Trophoblast cell (in vitro differentiated cells and primary cell): ENCODE measurements around the gene PTPN3.
A peak's percentile ranks its signal among the peaks of the same experiment; 100 is the strongest.

Source experiments
- DNase-seq, 2 donors: peaks; one replicate each; pipeline ENCODE4 v3.0.0-alpha.2; 2016
- H2AFZ ChIP-seq: 2 replicates; pipeline ENCODE4 v1.6.1; 2013; ENCODE audit warnings: low read length, moderate library complexity, mild to moderate bottlenecking; ENCODE audit not compliant: insufficient read depth, poor library complexity
- H2AK5ac ChIP-seq: 2 replicates; pipeline ENCODE4 v1.6.1; 2013; ENCODE audit warnings: mild to moderate bottlenecking, low read length
- H2BK120ac ChIP-seq: 2 replicates; pipeline ENCODE4 v1.6.1; 2013; ENCODE audit warnings: low read length, mild to moderate bottlenecking, moderate library complexity; ENCODE audit not compliant: insufficient read depth, poor library complexity
- H2BK12ac ChIP-seq: 2 replicates; pipeline ENCODE4 v1.6.1; 2013; ENCODE audit warnings: mild to moderate bottlenecking, low read length, moderate library complexity
- H2BK5ac ChIP-seq: 2 replicates; pipeline ENCODE4 v1.6.1; 2013; ENCODE audit warnings: low read length, low read depth, moderate library complexity, mild to moderate bottlenecking; ENCODE audit not compliant: poor library complexity
- H3K14ac ChIP-seq: 2 replicates; pipeline ENCODE4 v1.6.1; 2013; ENCODE audit warnings: mild to moderate bottlenecking, low read length
- H3K18ac ChIP-seq: 2 replicates; pipeline ENCODE4 v1.6.1; 2013; ENCODE audit warnings: mild to moderate bottlenecking, low read length
- H3K23ac ChIP-seq: 2 replicates; pipeline ENCODE4 v1.6.1; 2013; ENCODE audit warnings: low read length
- H3K27ac ChIP-seq: 2 replicates; pipeline ENCODE4 v1.5.1; 2013; ENCODE audit warnings: low read depth, mild to moderate bottlenecking, inconsistent platforms, low read length, moderate library complexity
- H3K27me3 ChIP-seq: 2 replicates; pipeline ENCODE4 v1.6.1; 2013; ENCODE audit warnings: inconsistent platforms, mild to moderate bottlenecking, low read length, moderate library complexity; ENCODE audit not compliant: insufficient read depth
- H3K36me3 ChIP-seq, 2 experiments: 1 replicate in 1 of 2; 2 replicates in 1 of 2; pipeline ENCODE4 v1.6.1; 2013; ENCODE audit warnings: low read length in 2 of 2, mild to moderate bottlenecking in 2 of 2, moderate library complexity in 1 of 2; ENCODE audit not compliant: insufficient read depth in 2 of 2, control insufficient read depth in 1 of 2
- H3K4ac ChIP-seq: 2 replicates; pipeline ENCODE4 v1.6.1; 2013; ENCODE audit warnings: low read depth, mild to moderate bottlenecking, low read length, moderate library complexity
- H3K4me1 ChIP-seq, 2 experiments: 1 replicate in 1 of 2; 2 replicates in 1 of 2; pipeline ENCODE4 v1.6.1; 2013; ENCODE audit warnings: low read length in 2 of 2, mild to moderate bottlenecking in 2 of 2, moderate library complexity in 1 of 2; ENCODE audit not compliant: insufficient read depth in 2 of 2, control insufficient read depth in 1 of 2
- H3K4me2 ChIP-seq: 2 replicates; pipeline ENCODE4 v1.6.1; 2013; ENCODE audit warnings: inconsistent platforms, mild to moderate bottlenecking, low read length, moderate library complexity
- H3K4me3 ChIP-seq: 2 replicates; pipeline ENCODE4 v1.5.1; 2013; ENCODE audit warnings: mild to moderate bottlenecking, low read depth, low read length, inconsistent platforms
- H3K79me1 ChIP-seq: one replicate; pipeline ENCODE4 v1.6.1; 2013; ENCODE audit warnings: low read length
- H3K79me2 ChIP-seq: 2 replicates; pipeline ENCODE4 v1.6.1; 2013; ENCODE audit warnings: low read length, mild to moderate bottlenecking; ENCODE audit not compliant: control insufficient read depth, insufficient read depth, poor library complexity
- H3K9ac ChIP-seq: 2 replicates; pipeline ENCODE4 v1.6.1; 2013; ENCODE audit warnings: mild to moderate bottlenecking, low read length
- H3K9me3 ChIP-seq: 2 replicates; pipeline ENCODE4 v1.6.1; 2013; ENCODE audit warnings: low read depth, mild to moderate bottlenecking, control low read depth, inconsistent platforms, low read length; ENCODE audit not compliant: insufficient read depth
- H4K12ac ChIP-seq: 2 replicates; pipeline ENCODE4 v1.6.1; 2013; ENCODE audit warnings: low read depth, mild to moderate bottlenecking, low read length, moderate library complexity
- H4K8ac ChIP-seq: 2 replicates; pipeline ENCODE4 v1.6.1; 2013; ENCODE audit warnings: low read depth, mild to moderate bottlenecking, low read length, moderate library complexity
- H4K91ac ChIP-seq: one replicate; pipeline ENCODE4 v1.6.1; 2013; ENCODE audit warnings: low read depth, mild to moderate bottlenecking, low read length, moderate library complexity
- WGBS: extraction: QIAGEN DNeasy Blood & Tissue Kit; methylation state at CpG from one replicate; pipeline ENCODE4 v1.1.7; 2013; ENCODE audit warnings: missing lambda C conversion rate; ENCODE audit not compliant: insufficient read length, insufficient coverage; ENCODE audit errors: extremely low coverage; 5-methylcytosine and 5-hydroxymethylcytosine counted together

Gene PTPN3

DNA sequence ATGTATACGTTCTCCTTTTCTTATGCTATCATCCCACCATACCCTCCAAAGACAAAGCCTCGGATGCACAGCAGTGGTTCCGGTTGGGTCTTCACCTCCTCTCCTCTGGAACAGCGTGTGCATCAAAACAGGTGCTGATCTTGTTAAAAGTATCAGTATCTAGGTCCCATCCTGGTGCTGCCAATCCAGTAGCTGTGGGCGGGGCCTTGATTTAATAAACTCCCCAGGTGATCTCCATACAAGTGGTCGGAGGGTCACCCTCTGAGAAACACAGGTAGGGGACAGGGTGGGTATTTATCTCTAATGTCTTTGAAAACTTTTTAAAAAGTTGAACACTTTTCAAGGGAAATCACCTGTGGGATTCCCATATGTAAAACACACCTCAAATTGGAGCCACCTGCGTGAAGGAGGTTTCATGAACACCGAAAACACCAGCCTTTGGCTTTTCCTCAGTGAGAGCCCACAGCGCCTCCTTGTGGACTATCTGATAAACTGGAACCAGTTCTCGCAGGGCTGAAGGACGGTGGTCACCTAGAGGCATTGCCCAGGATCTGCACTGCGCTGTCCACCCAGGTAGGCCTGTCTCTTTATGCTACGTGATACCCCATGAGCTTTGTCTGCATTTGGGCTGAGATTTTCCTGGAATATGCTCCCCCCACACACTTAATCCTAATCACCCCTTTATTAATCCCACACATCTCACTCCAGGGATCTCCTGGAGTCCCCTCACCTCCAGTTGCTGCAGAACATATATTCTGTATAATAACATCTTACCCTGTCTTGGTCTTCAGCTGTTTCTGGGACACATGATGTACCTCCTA, 96.7 kb downstream of the PTPN3 start:
- Histone ChIP-seq H2BK5ac (no peak overlapping the region), H3K4me2 (no peak overlapping the region), H2BK120ac (no peak overlapping the region), H3K27me3 (no peaks in the 10 kb centered on the region), H4K91ac (no peak overlapping the region), H3K4ac (no peak overlapping the region), H3K4me1 (no peaks in the 10 kb centered on the region), H3K23ac (no peak overlapping the region), H3K9ac (no peak overlapping the region), H3K18ac (no peak overlapping the region), H3K9me3 (no peaks in the 10 kb centered on the region), H3K79me2 (no peaks in the 10 kb centered on the region), H4K8ac (no peak overlapping the region), H4K12ac (no peak overlapping the region), H3K79me1 (no peaks in the 10 kb centered on the region), H3K27ac (no peak overlapping the region), H3K36me3 (no peaks in the 10 kb centered on the region), H3K14ac (no peak overlapping the region), H2AFZ (no peak overlapping the region), H3K4me3 (no peak overlapping the region), H2BK12ac (no peak overlapping the region), H2AK5ac (no peak overlapping the region)
- peak; percentile 62 to 83 for DNase-seq
- WGBS: no CpG with 5 or more reads among the region's 13 CpGs

DNA sequence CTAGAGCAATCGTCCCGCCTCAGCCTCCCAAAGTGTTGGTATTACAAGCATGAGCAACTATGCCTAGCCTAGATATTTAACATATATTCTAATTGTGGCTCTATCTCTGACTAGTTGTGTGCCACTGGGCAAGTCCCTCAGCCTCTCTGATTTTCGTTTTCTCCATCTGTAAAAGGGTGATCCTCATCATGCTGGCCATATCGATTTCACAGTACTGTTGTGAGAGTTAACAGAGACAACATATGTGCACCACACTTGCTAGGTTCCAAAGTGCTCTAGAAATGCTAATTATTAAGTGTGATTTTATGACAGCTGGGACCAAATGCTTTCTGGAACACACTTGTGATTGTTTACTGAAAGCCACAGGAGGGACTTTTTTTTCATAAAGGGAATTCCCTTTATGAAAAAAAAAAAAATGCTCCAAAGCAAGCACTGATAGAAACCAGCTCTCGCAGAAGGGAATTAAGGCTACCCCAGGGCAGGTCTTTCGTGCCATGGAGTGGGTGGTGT, 98.8 kb downstream of the PTPN3 start:
- Histone ChIP-seq H3K79me1 (no peaks in the 10 kb centered on the region), H3K4ac (no peak overlapping the region), H3K4me3 (no peak overlapping the region), H3K18ac (no peak overlapping the region), H2AFZ (no peak overlapping the region), H3K4me1 (no peaks in the 10 kb centered on the region), H4K8ac (no peak overlapping the region), H3K4me2 (no peak overlapping the region), H4K12ac (no peak overlapping the region), H3K23ac (no peak overlapping the region), H3K9ac (no peak overlapping the region), H2BK120ac (no peak overlapping the region), H2BK5ac (no peak overlapping the region), H2BK12ac (no peak overlapping the region), H3K14ac (no peak overlapping the region), H2AK5ac (no peak overlapping the region), H3K79me2 (no peaks in the 10 kb centered on the region), H3K27me3 (no peaks in the 10 kb centered on the region), H3K9me3 (no peaks in the 10 kb centered on the region), H4K91ac (no peak overlapping the region), H3K36me3 (no peaks in the 10 kb centered on the region), H3K27ac (no peak overlapping the region)
- no CpG with 5 or more reads among the region's 6 CpGs for WGBS
- DNase-seq: no peak

DNA sequence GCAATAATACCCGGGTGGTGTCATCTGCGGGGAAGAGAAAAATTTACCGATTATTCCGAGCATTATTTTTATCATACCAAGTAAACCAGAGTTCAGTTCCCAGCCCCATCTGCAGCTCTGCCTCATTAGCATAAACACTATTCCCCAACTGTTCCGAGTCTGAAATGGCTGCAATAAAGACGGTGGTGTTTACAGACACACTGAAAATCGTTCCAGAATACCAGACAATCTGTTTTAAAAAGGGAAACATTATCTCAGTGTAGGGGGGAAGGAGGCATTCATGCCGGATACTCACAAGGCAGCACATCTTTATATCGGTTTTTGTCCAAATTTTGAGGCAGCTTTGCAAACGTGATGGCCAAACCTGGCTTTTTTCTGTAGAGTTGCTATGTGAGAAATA, 106.9 kb downstream of the PTPN3 start:
- Histone ChIP-seq H3K9ac (no peak overlapping the region), H3K14ac (no peak overlapping the region), H3K18ac (no peak overlapping the region), H3K23ac (no peak overlapping the region), H3K79me1 (peaks cover 2% of the 10 kb centered on the region), H3K4me2 (no peak overlapping the region), H3K36me3 (peaks cover 0 to 2% of the 10 kb centered on the region in 2 experiments), H2BK120ac (no peak overlapping the region), H3K4ac (no peak overlapping the region), H2AFZ (no peak overlapping the region), H3K79me2 (no peaks in the 10 kb centered on the region), H3K4me3 (no peak overlapping the region), H4K91ac (no peak overlapping the region), H4K8ac (no peak overlapping the region), H2BK12ac (no peak overlapping the region), H2AK5ac (no peak overlapping the region), H3K27me3 (no peaks in the 10 kb centered on the region), H3K4me1 (peaks cover 0 to 8% of the 10 kb centered on the region in 2 experiments), H3K9me3 (no peaks in the 10 kb centered on the region), H3K27ac (no peak overlapping the region), H2BK5ac (no peak overlapping the region), H4K12ac (no peak overlapping the region)
- WGBS: no CpG with 5 or more reads among the region's 10 CpGs
- DNase-seq: no peak

DNA sequence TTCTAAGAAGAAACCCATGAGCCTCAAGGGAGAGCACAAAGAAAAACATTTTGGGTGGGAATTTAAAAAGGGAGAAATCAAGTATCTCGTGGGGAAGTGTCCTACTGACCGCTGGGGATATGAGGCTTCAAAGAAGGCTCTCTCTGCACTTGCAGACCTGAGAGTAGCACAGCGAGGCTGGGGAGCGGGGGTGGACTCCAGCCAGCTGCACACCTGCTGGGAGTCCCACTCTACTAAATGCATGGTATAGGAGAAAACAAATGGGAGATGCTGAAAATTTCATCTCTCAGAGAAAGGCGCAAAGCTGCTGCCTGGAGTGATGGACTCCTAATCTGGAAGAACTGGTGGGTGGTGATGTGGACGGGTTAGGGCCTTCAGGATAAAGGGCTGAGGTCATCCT, 110.3 kb downstream of the PTPN3 start:
- H2AFZ ChIP-seq: no peak overlapping the region
- H3K14ac ChIP-seq: no peak overlapping the region
- H4K91ac ChIP-seq: no peak overlapping the region
- no peak overlapping the region for H4K12ac ChIP-seq
- no peak overlapping the region for H3K4ac ChIP-seq
- peaks cover 0 to 2% of the 10 kb centered on the region in 2 experiments for H3K36me3 ChIP-seq
- H3K27me3 ChIP-seq: no peaks in the 10 kb centered on the region
- H3K4me2 ChIP-seq: no peak overlapping the region
- no peak overlapping the region for H3K4me3 ChIP-seq
- H3K23ac ChIP-seq: no peak overlapping the region
- H2BK120ac ChIP-seq: no peak overlapping the region
- no CpG with 5 or more reads among the region's 6 CpGs for WGBS
- no peak overlapping the region for H4K8ac ChIP-seq
- no peak for DNase-seq
- H3K18ac ChIP-seq: no peak overlapping the region
- no peak overlapping the region for H2BK12ac ChIP-seq
- no peaks in the 10 kb centered on the region for H3K9me3 ChIP-seq
- H3K79me2 ChIP-seq: no peaks in the 10 kb centered on the region
- H2AK5ac ChIP-seq: no peak overlapping the region
- H3K9ac ChIP-seq: no peak overlapping the region
- H2BK5ac ChIP-seq: no peak overlapping the region
- peaks cover 2% of the 10 kb centered on the region for H3K79me1 ChIP-seq
- H3K4me1 ChIP-seq: peaks cover 5 to 21% of the 10 kb centered on the region in 2 experiments
- H3K27ac ChIP-seq: no peak overlapping the region
